Measurements from ENCODE around the gene MCRIP2. TPM values are rescaled to one million over a fixed set of nuclear protein-coding genes. Genes with fewer than 3 reads are reported as not detected.

Gene MCRIP2
- total and polyA plus RNA-seq, 9 of the 15 experiments (the other 6 are each of a cell fraction or from before 2014, with no cell fraction given): 0.80 to 120 (median 35.2) TPM

- ATAC-seq: no peak
- H3K9ac ChIP-seq (ENCODE audit: insufficient read depth in 1 of 2, low read depth in 2 of 2, low read length in 2 of 2): peak overlapping the region; percentile 83 to 98; a peak in 3 of 4 replicates
- TF ChIP-seq, protein P1, sequence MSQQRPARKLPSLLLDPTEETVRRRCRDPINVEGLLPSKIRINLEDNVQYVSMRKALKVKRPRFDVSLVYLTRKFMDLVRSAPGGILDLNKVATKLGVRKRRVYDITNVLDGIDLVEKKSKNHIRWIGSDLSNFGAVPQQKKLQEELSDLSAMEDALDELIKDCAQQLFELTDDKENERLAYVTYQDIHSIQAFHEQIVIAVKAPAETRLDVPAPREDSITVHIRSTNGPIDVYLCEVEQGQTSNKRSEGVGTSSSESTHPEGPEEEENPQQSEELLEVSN (IDR thresholded peaks at IDR 0.05; ENCODE audit: borderline replicate concordance in 1 of 2, extremely low read depth in 1 of 2, insufficient read depth in 1 of 2, insufficient read length in 1 of 2, low read depth in 1 of 2, low read length in 1 of 2, poor library complexity in 1 of 2, severe bottlenecking in 1 of 2): peak in 1 of 2 experiments; percentile 6
- no peak for TF ChIP-seq COPS2 (conservative IDR thresholded peaks at IDR 0.05)
- peak; percentile 53; the same call in 1 of the 2 replicates for TF ChIP-seq CBX1 (IDR thresholded peaks at IDR 0.05; ENCODE audit: low read depth)
- peak; percentile 64 for TF ChIP-seq POLR2G (IDR thresholded peaks at IDR 0.05; ENCODE audit: low read depth, low read length)
- TF ChIP-seq RBFOX2 (IDR thresholded peaks at IDR 0.05; ENCODE audit: low read depth, low read length): peak; percentile 13
- TF ChIP-seq, protein P2, sequence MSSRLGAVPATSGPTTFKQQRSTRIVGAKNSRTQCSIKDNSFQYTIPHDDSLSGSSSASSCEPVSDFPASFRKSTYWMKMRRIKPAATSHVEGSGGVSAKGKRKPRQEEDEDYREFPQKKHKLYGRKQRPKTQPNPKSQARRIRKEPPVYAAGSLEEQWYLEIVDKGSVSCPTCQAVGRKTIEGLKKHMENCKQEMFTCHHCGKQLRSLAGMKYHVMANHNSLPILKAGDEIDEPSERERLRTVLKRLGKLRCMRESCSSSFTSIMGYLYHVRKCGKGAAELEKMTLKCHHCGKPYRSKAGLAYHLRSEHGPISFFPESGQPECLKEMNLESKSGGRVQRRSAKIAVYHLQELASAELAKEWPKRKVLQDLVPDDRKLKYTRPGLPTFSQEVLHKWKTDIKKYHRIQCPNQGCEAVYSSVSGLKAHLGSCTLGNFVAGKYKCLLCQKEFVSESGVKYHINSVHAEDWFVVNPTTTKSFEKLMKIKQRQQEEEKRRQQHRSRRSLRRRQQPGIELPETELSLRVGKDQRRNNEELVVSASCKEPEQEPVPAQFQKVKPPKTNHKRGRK (tag; IDR thresholded peaks at IDR 0.05): no peak
- no peak for TF ChIP-seq ESRRB (CRISPR knock-in tag; IDR thresholded peaks at IDR 0.05; ENCODE audit: borderline replicate concordance)
- no peak for TF ChIP-seq SIX5 (IDR thresholded peaks at IDR 0.05; ENCODE audit: borderline replicate concordance in 1 of 2, insufficient read depth in 1 of 2, low read depth in 1 of 2, low read length in 2 of 2)
- no peak for TF ChIP-seq LEF1 (IDR thresholded peaks at IDR 0.05)
- TF ChIP-seq MYC (IDR thresholded peaks at IDR 0.05; ENCODE audit: low read depth, low read length): no peak
- TF ChIP-seq MYC (CRISPR knock-in tag; IDR thresholded peaks at IDR 0.05; ENCODE audit: borderline replicate concordance, low read depth): no peak
- peak; percentile 38; the same call in 1 of the 2 replicates for TF ChIP-seq TFAP4 (CRISPR knock-in tag; IDR thresholded peaks at IDR 0.05; ENCODE audit: borderline replicate concordance)
- TF ChIP-seq KDM5B (IDR thresholded peaks at IDR 0.05; ENCODE audit: insufficient replicate concordance, low read depth, low read length): peak; percentile 11
- peak; percentile 50 for TF ChIP-seq PCBP1 (IDR thresholded peaks at IDR 0.05; ENCODE audit: low read depth, low read length, poor library complexity, severe bottlenecking)
Observed at GRCh38 chr16:682493-683395, 41.1 kb downstream of the MCRIP2 start.

More at GRCh38 chr16:682493-683395, 41.1 kb downstream of the MCRIP2 start:
- in situ Hi-C loops (cut with MboI) (no loop called here), intact Hi-C loops (cut with micrococcal nuclease) (loop anchor here (5.0 kb wide), 1 partner anchor 285 kb away; the partner anchor contains the start of gene NME4)
- Histone ChIP-seq H3K27me3 (ENCODE audit: control insufficient read depth in 2 of 2, insufficient read depth in 2 of 2, low read length in 2 of 2) (no peaks in the 10 kb centered on the region), H3K36me3 (ENCODE audit: control insufficient read depth, insufficient read depth, low read length) (peaks cover 58% of the 10 kb centered on the region), H3K4me1 (replicated peaks in 1 of 2; ENCODE audit: control insufficient read depth in 2 of 2, insufficient read depth in 2 of 2, low read length in 2 of 2) (peaks cover 33 to 98% of the 10 kb centered on the region in 2 experiments), H3K79me2 (ENCODE audit: control insufficient read depth, insufficient read depth, low read length) (peaks cover 41% of the 10 kb centered on the region), H2AFZ (ENCODE audit: low read depth, low read length) (no peak overlapping the region), H3K4me3 (peak overlapping the region; percentile 98), H3K9me3 (replicated peaks; ENCODE audit: control insufficient read depth, insufficient read depth, low read depth, low read length) (no peaks in the 10 kb centered on the region), H4K20me1 (replicated peaks; ENCODE audit: control insufficient read depth, insufficient read depth, low read length) (peaks cover 21% of the 10 kb centered on the region), H3K9me1 (ENCODE audit: control insufficient read depth, insufficient read depth, low read length) (peaks cover 11% of the 10 kb centered on the region), H3K27ac (ENCODE audit: extremely low read depth, low read depth, low read length) (peak overlapping the region; percentile 88), H3K4me2 (ENCODE audit: insufficient read depth, low read length) (peak overlapping the region; percentile 75)
- 67% methylated on average over 35 of the region's 36 CpGs for WGBS (ENCODE audit: insufficient coverage, low coverage, missing lambda C conversion rate)
- FAIRE-seq: peak; percentile 23
- ChIA-PET POLR2A (interaction anchor here (1.1 to 1.4 kb wide), 2 partner anchors 10 to 156 kb away, joined by 3 to 4 read pairs; partner anchors contain the start of gene CAPN15), CTCF (ENCODE audit: low intra/inter-chr PET ratio) (interaction anchor here (0.6 kb wide), 1 partner anchor 14 kb away, joined by 3 read pairs; no protein-coding TSS in a partner anchor)
- BruUV-seq (replicated peaks): TSS peak; percentile 62
- no peak for DNase-seq (ENCODE audit: extremely low read depth in 1 of 4, low spot score in 3 of 4)
